HG03521 (cell line): ENCODE data around the gene AMHR2.
"Not testable (repeated sequence)": the region's sequence is repeated elsewhere in the genome, so short reads cannot be mapped to it uniquely, and the experiment has no call there.

Experiments
- ATAC-seq: cut with Tn5 transposase; IDR thresholded peaks from one replicate; pipeline ENCODE4 v1.9.1; 2021; ENCODE audit warnings: mild to moderate bottlenecking, moderate library complexity; ENCODE audit not compliant: unreplicated experiment

Gene AMHR2

GRCh38 chr12:53423597-53423996 lies at the start of gene AMHR2:
AMHR2 (plus strand) TSS chr12:53423855; CDS start chr12:53423935, 80 bp downstream.
- no peak for ATAC-seq

- ATAC-seq, result not testable (repeated sequence)
These were observed 49.4 kb upstream of the AMHR2 start for GRCh38 chr12:53374277-53374676.

- ATAC-seq, result no peak
These were observed 46.9 kb upstream of the AMHR2 start for GRCh38 chr12:53376747-53377146.

GRCh38 chr12:53378222-53378621 lies 45.4 kb upstream of the AMHR2 start:
- no peak for ATAC-seq

GRCh38 chr12:53378724-53379388 lies 44.8 kb upstream of the AMHR2 start:
- ATAC-seq, result no peak

GRCh38 chr12:53379389-53380103 lies 44.1 kb upstream of the AMHR2 start:
- peak; percentile 66 for ATAC-seq

GRCh38 chr12:53380104-53380793 lies 43.4 kb upstream of the AMHR2 start, which contains the start of gene SP1:
SP1 (plus strand) TSS chr12:53380176; CDS start chr12:53380292, 116 bp downstream.
- ATAC-seq, result peak; percentile 42

GRCh38 chr12:53380794-53381730 lies 42.6 kb upstream of the AMHR2 start:
- no peak for ATAC-seq

- no peak for ATAC-seq
These were observed 41.7 kb upstream of the AMHR2 start for GRCh38 chr12:53381731-53382630.

- ATAC-seq, result no peak
These were observed 40.4 kb upstream of the AMHR2 start for GRCh38 chr12:53383258-53383657.

GRCh38 chr12:53386381-53386780 lies 37.3 kb upstream of the AMHR2 start:
- ATAC-seq, result not testable (repeated sequence)

- no peak for ATAC-seq
These were observed 34.7 kb upstream of the AMHR2 start for GRCh38 chr12:53388932-53389331.

- no peak for ATAC-seq
These were observed 34.0 kb upstream of the AMHR2 start for GRCh38 chr12:53389702-53390101.

- no peak for ATAC-seq
These were observed 31.9 kb upstream of the AMHR2 start for GRCh38 chr12:53391724-53392123.

GRCh38 chr12:53399896-53400295 lies 23.8 kb upstream of the AMHR2 start:
- ATAC-seq, result no peak

GRCh38 chr12:53402351-53402750 lies 21.3 kb upstream of the AMHR2 start:
- ATAC-seq, result not testable (repeated sequence)

- no peak for ATAC-seq
These were observed 20.8 kb upstream of the AMHR2 start for GRCh38 chr12:53402871-53403270.

GRCh38 chr12:53410951-53411350 lies 12.7 kb upstream of the AMHR2 start:
- no peak for ATAC-seq

- no peak for ATAC-seq
These were observed 10.0 kb upstream of the AMHR2 start for GRCh38 chr12:53413485-53414204.
